SK-N-SH (cell line): ENCODE results near the gene SEC23A. TPM values are rescaled to one million over a fixed set of nuclear protein-coding genes. Genes with fewer than 3 reads are reported as not detected.

ENCODE experiments used
- CTCF ChIA-PET: fragments of 300-600, 350-600 bp; formaldehyde crosslinking; extraction: SDS; loops from one replicate; lab custom pipeline; 2021; lab: Yijun Ruan, JAX
- POLR2A ChIA-PET: fragments of 350-600 bp; sonication (Branson Sonifier 250); formaldehyde crosslinking; extraction: SDS; loops from one replicate; lab custom pipeline; 2020; ENCODE audit warnings: antibody characterized with exemption, inconsistent platforms; lab: Yijun Ruan, JAX
- DNase-seq: peaks from one replicate; pipeline ENCODE4 v3.0.0; 2012
- H2AFZ ChIP-seq: fragments of 200-600 bp; sonication (generic); 2 replicates; pipeline ENCODE4 v1.8.1; 2016; ENCODE audit warnings: antibody characterized with exemption, mild to moderate bottlenecking, low read depth
- H3F3A ChIP-seq: fragments of 200-600 bp; sonication (generic); replicated peaks from 2 replicates; pipeline ENCODE3; 2016; ENCODE audit warnings: antibody characterized with exemption, mild to moderate bottlenecking; ENCODE audit not compliant: insufficient read depth
- H3K27ac ChIP-seq, 2 experiments: fragments of 200-500 bp in 1 of 2; fragments of 200-600 bp in 1 of 2; sonication (Bioruptor generic) in 1 of 2; sonication (generic), shearing (Covaris generic) in 1 of 2; 2 replicates each; pipeline versions ENCODE4 v1.5.1 to v1.6.1; 2014 to 2016; ENCODE audit warnings: low read depth in 2 of 2, inconsistent platforms in 1 of 2, low read length in 1 of 2, mild to moderate bottlenecking in 1 of 2, mixed read lengths in 1 of 2
- H3K27me3 ChIP-seq: fragments of 200-600 bp; sonication (generic), shearing (Covaris generic); 2 replicates; pipeline ENCODE4 v1.6.1; 2016; ENCODE audit warnings: mixed run types; ENCODE audit not compliant: insufficient read depth
- H3K36me3 ChIP-seq, 2 experiments: fragments of 200-500 bp in 1 of 2; fragments of 200-600 bp in 1 of 2; sonication (Bioruptor generic) in 1 of 2; sonication (generic) in 1 of 2; replicated peaks in 1 of 2; 2 replicates each; pipeline versions ENCODE3 to v1.5.1; 2014 to 2016; ENCODE audit warnings: low read length in 1 of 2, mild to moderate bottlenecking in 1 of 2; ENCODE audit not compliant: insufficient read depth in 2 of 2, control insufficient read depth in 1 of 2
- H3K4me1 ChIP-seq, 2 experiments: fragments of 200-500 bp in 1 of 2; fragments of 200-600 bp in 1 of 2; sonication (Bioruptor generic) in 1 of 2; sonication (generic), shearing (Covaris generic) in 1 of 2; 2 replicates each; pipeline versions ENCODE4 v1.5.1 to v1.6.1; 2014 to 2016; ENCODE audit warnings: low read depth in 1 of 2, low read length in 1 of 2, mixed run types in 1 of 2; ENCODE audit not compliant: insufficient read depth in 2 of 2, control insufficient read depth in 1 of 2
- H3K4me2 ChIP-seq: fragments of 200-600 bp; sonication (generic), shearing (Covaris generic); 2 replicates; pipeline ENCODE4 v1.6.1; 2017; ENCODE audit warnings: mixed run types
- H3K4me3 ChIP-seq, 2 experiments: fragments of 200-500 bp in 1 of 2; fragments of 200-600 bp in 1 of 2; sonication (Bioruptor generic) in 1 of 2; sonication (generic), shearing (Covaris generic) in 1 of 2; 2 replicates each; pipeline versions ENCODE4 v1.5.1 to v1.8.1; 2014 to 2016; ENCODE audit warnings: low read depth in 2 of 2, inconsistent platforms in 1 of 2, low read length in 1 of 2, mild to moderate bottlenecking in 1 of 2, mixed read lengths in 1 of 2, moderate library complexity in 1 of 2
- H3K79me2 ChIP-seq: fragments of 200-600 bp; sonication (generic); 2 replicates; pipeline ENCODE4 v1.8.1; 2017; ENCODE audit warnings: mild to moderate bottlenecking; ENCODE audit not compliant: insufficient read depth
- H3K9ac ChIP-seq: fragments of 200-600 bp; sonication (generic); 2 replicates; pipeline ENCODE4 v1.6.1; 2017; ENCODE audit warnings: mixed run types
- H3K9me2 ChIP-seq: fragments of 200-600 bp; sonication (generic); 2 replicates; pipeline ENCODE4 v1.6.1; 2017; ENCODE audit warnings: mixed run types
- H3K9me3 ChIP-seq: fragments of 200-600 bp; sonication (generic); 2 replicates; pipeline ENCODE4 v1.6.1; 2017; ENCODE audit warnings: mixed run types, mild to moderate bottlenecking, moderate library complexity
- H4K20me1 ChIP-seq: fragments of 200-600 bp; sonication (generic); 2 replicates; pipeline ENCODE4 v1.6.1; 2017; ENCODE audit warnings: mild to moderate bottlenecking, mixed run types; ENCODE audit not compliant: insufficient read depth
- CHD2 ChIP-seq: fragments of 150-350 bp; IDR thresholded peaks from 2 replicates; pipeline ENCODE4 v1.6.1; 2018; ENCODE audit warnings: low read length; ENCODE audit not compliant: partially characterized antibody
- EP300 ChIP-seq, 2 experiments: IDR thresholded peaks; 2 replicates each; pipeline versions ENCODE4 v1.4.0 to v1.6.1; 2012; ENCODE audit warnings: borderline replicate concordance in 1 of 2, low read depth in 1 of 2, low read length in 1 of 2
- FOSL2 ChIP-seq: IDR thresholded peaks from 2 replicates; pipeline ENCODE4 v1.4.0; 2012; ENCODE audit warnings: low read depth, mild to moderate bottlenecking, moderate library complexity, borderline replicate concordance
- GABPA ChIP-seq: IDR thresholded peaks from 2 replicates; pipeline ENCODE4 v1.4.0; 2012; ENCODE audit warnings: low read depth, mild to moderate bottlenecking
- GATA2 ChIP-seq: sonication (generic); formaldehyde crosslinking; IDR thresholded peaks from 2 replicates; pipeline ENCODE4 v1.5.0; 2020; ENCODE audit warnings: mild to moderate bottlenecking, missing genetic modification reagents
- JUND ChIP-seq: IDR thresholded peaks from 2 replicates; pipeline ENCODE4 v1.4.0; 2012
- MEF2A ChIP-seq: IDR thresholded peaks from 2 replicates; pipeline ENCODE4 v1.4.0; 2012; ENCODE audit warnings: low read depth, borderline replicate concordance
- MXI1 ChIP-seq: IDR thresholded peaks from 2 replicates; pipeline ENCODE4 v1.6.1; 2012; ENCODE audit warnings: mild to moderate bottlenecking, low read depth, low read length, improper control_type of control experiment
- NFIC ChIP-seq: IDR thresholded peaks from 2 replicates; pipeline ENCODE4 v1.4.0; 2012; ENCODE audit warnings: borderline replicate concordance
- NRF1 ChIP-seq: IDR thresholded peaks from 2 replicates; pipeline ENCODE4 v1.6.1; 2012; ENCODE audit warnings: low read depth, mild to moderate bottlenecking, low read length
- POLR2AphosphoS5 ChIP-seq: IDR thresholded peaks from 2 replicates; pipeline ENCODE4 v1.6.1; 2012; ENCODE audit warnings: low read depth, low read length
- RAD21 ChIP-seq: IDR thresholded peaks from 2 replicates; pipeline ENCODE4 v1.6.1; 2012; ENCODE audit warnings: mild to moderate bottlenecking, low read length
- RCOR1 ChIP-seq: fragments of 150-350 bp; IDR thresholded peaks from 2 replicates; pipeline ENCODE4 v1.6.1; 2017; ENCODE audit warnings: antibody characterized with exemption, low read length
- RFX5 ChIP-seq: IDR thresholded peaks from 2 replicates; pipeline ENCODE4 v1.6.1; 2012; ENCODE audit warnings: mild to moderate bottlenecking, improper control_type of control experiment, low read length
- RXRA ChIP-seq: IDR thresholded peaks from 2 replicates; pipeline ENCODE4 v1.4.0; 2012; ENCODE audit warnings: low read depth, mild to moderate bottlenecking, borderline replicate concordance
- TAF1 ChIP-seq: IDR thresholded peaks from 2 replicates; pipeline ENCODE4 v1.6.1; 2012; ENCODE audit warnings: low read depth, mild to moderate bottlenecking, low read length, moderate library complexity, borderline replicate concordance
- TCF12 ChIP-seq: IDR thresholded peaks from 2 replicates; pipeline ENCODE4 v1.4.0; 2012
- TEAD4 ChIP-seq: IDR thresholded peaks from 2 replicates; pipeline ENCODE4 v1.4.0; 2012; ENCODE audit warnings: mild to moderate bottlenecking, borderline replicate concordance; ENCODE audit not compliant: insufficient read depth
- YY1 ChIP-seq: IDR thresholded peaks from 2 replicates; pipeline ENCODE4 v1.4.0; 2012; ENCODE audit warnings: low read depth, mild to moderate bottlenecking
- WGBS: methylation state at CpG from one replicate; pipeline ENCODE4 v1.1.6; 2017; ENCODE audit warnings: low lambda C conversion rate; 5-methylcytosine and 5-hydroxymethylcytosine counted together
- polyA plus RNA-seq, 3 experiments: library from polyadenylated mRNA; depleted of rRNA; stranded (reverse); fragments of >200 nt; gene quantifications; 2 replicates each; pipeline ENCODE4 v1.2.3, GENCODE V29; 2012
- TF ChIP-seq, protein P1 (sequence below): IDR thresholded peaks from 2 replicates; pipeline ENCODE4; 2012
- TF ChIP-seq, protein P2 (sequence below): fragments of 150-350 bp; IDR thresholded peaks from 2 replicates; pipeline ENCODE4 v1.6.1; 2017; ENCODE audit warnings: antibody characterized with exemption, low read length, low read depth, borderline replicate concordance
- TF ChIP-seq, protein P3 (sequence below): IDR thresholded peaks from 2 replicates; pipeline ENCODE4 v1.4.0; 2012; ENCODE audit warnings: low read depth
- TF ChIP-seq, protein P4 (sequence below): IDR thresholded peaks from 2 replicates; pipeline ENCODE4 v1.4.0; 2012; ENCODE audit warnings: low read depth, borderline replicate concordance
- TF ChIP-seq, protein P5 (sequence below): fragments of 150-350 bp; IDR thresholded peaks from 2 replicates; pipeline ENCODE4 v1.6.1; 2016; ENCODE audit warnings: mild to moderate bottlenecking, low read depth, low read length
- TF ChIP-seq, protein P6 (sequence below): IDR thresholded peaks from 2 replicates; pipeline ENCODE4 v1.6.1; 2012; ENCODE audit warnings: mild to moderate bottlenecking, low read depth, low read length, moderate library complexity

The SEC23A gene
- polyA plus RNA-seq, 1 of the 3 experiments (the other 2 are of a cell fraction): 30.0 TPM

DNA sequence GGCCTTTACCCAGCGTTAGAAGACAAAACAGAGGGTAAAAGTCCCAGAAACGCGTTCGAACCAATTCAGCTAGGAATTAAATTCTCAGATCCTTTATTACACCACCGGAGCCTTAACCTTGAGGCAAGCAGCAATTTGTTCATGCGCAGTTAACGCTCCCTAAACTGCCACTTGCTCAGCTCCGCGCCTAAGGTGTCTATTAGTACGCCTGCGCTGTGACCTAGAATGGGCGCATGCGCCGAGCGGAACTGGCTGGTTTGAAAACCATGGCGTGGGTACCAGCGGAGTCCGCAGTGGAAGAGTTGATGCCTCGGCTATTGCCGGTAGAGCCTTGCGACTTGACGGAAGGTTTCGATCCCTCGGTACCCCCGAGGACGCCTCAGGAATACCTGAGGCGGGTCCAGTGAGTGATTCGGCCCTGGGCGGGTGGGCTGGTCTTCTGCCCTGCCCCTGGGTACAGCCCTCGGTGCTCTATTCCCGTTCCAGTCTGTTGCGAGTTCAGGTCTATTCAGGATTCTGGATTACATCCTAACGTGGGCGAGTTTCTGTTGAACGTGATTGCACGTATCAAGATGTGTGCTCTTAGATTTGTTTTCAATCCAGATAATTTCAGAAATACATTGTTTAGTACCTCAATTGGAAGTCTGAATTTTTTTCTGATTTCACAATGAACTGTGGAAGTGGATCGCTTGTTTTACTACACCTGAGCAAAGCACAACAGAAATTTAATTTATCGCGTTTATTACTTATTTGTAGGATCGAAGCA, 11.2 kb upstream of the SEC23A start, which contains the start of gene GEMIN2:
Gene GEMIN2 (plus strand): TSS at position 251 of the 766 bp plus-strand sequence. CDS start 16 bp downstream, at position 267.
- Histone ChIP-seq H3K36me3 (no peaks in the 10 kb centered on the region), H3K9me3 (no peaks in the 10 kb centered on the region), H3K79me2 (peaks cover 11% of the 10 kb centered on the region; the same call in 1 of the 2 replicates), H3K4me3 (peak within 1 kb of the TSS; percentile 69 to 73), H2AFZ (peak within 1 kb of the TSS; percentile 96), H3K9me2 (no peaks in the 10 kb centered on the region), H3F3A (no peaks in the 10 kb centered on the region), H3K27me3 (no peaks in the 10 kb centered on the region), H3K27ac (peak within 1 kb of the TSS; percentile 40 to 73; a peak in 3 of 4 replicates), H3K4me1 (no peaks in the 10 kb centered on the region; a peak in 2 of 4 replicates), H4K20me1 (no peaks in the 10 kb centered on the region), H3K4me2 (peak within 1 kb of the TSS; percentile 66), H3K9ac (peak within 1 kb of the TSS; percentile 65)
- DNase-seq: peak; percentile 81
- WGBS: under 1% methylated on average over 16 of the region's 40 CpGs
- ChIA-PET CTCF (no interaction called here), POLR2A (interaction anchor here (0.9 to 1.3 kb wide), 3 partner anchors 11 to 61 kb away, joined by 3 to 13 read pairs (median 7); partner anchors contain the start of genes PNN, SEC23A and TRAPPC6B)
- no peak for TF ChIP-seq RFX5
- TF ChIP-seq TEAD4: no peak
- no peak for TF ChIP-seq JUND
- TF ChIP-seq RCOR1: no peak
- TF ChIP-seq NRF1: peak; percentile 82
- no peak for TF ChIP-seq EP300 (IDR thresholded peaks at IDR 0.05; ENCODE audit: borderline replicate concordance in 1 of 2, low read depth in 1 of 2, low read length in 1 of 2)
- no peak for TF ChIP-seq YY1
- TF ChIP-seq, protein P1, sequence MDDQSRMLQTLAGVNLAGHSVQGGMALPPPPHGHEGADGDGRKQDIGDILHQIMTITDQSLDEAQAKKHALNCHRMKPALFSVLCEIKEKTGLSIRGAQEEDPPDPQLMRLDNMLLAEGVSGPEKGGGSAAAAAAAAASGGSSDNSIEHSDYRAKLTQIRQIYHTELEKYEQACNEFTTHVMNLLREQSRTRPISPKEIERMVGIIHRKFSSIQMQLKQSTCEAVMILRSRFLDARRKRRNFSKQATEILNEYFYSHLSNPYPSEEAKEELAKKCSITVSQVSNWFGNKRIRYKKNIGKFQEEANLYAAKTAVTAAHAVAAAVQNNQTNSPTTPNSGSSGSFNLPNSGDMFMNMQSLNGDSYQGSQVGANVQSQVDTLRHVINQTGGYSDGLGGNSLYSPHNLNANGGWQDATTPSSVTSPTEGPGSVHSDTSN: no peak
- TF ChIP-seq RAD21: no peak
- no peak for TF ChIP-seq CHD2
- peak; percentile 76 for TF ChIP-seq POLR2AphosphoS5
- TF ChIP-seq, protein P2, sequence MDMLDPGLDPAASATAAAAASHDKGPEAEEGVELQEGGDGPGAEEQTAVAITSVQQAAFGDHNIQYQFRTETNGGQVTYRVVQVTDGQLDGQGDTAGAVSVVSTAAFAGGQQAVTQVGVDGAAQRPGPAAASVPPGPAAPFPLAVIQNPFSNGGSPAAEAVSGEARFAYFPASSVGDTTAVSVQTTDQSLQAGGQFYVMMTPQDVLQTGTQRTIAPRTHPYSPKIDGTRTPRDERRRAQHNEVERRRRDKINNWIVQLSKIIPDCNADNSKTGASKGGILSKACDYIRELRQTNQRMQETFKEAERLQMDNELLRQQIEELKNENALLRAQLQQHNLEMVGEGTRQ: no peak
- 0 out of 2 replicates have a peak, but pooled peaks have one; percentile 43 for TF ChIP-seq TAF1
- TF ChIP-seq RXRA: no peak
- TF ChIP-seq MXI1: peak; percentile 66
- TF ChIP-seq TCF12: no peak
- TF ChIP-seq MEF2A: no peak
- TF ChIP-seq NFIC: no peak
- TF ChIP-seq, protein P3, sequence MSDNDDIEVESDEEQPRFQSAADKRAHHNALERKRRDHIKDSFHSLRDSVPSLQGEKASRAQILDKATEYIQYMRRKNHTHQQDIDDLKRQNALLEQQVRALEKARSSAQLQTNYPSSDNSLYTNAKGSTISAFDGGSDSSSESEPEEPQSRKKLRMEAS: no peak; the same call in 1 of the 2 replicates
- TF ChIP-seq, protein P4, sequence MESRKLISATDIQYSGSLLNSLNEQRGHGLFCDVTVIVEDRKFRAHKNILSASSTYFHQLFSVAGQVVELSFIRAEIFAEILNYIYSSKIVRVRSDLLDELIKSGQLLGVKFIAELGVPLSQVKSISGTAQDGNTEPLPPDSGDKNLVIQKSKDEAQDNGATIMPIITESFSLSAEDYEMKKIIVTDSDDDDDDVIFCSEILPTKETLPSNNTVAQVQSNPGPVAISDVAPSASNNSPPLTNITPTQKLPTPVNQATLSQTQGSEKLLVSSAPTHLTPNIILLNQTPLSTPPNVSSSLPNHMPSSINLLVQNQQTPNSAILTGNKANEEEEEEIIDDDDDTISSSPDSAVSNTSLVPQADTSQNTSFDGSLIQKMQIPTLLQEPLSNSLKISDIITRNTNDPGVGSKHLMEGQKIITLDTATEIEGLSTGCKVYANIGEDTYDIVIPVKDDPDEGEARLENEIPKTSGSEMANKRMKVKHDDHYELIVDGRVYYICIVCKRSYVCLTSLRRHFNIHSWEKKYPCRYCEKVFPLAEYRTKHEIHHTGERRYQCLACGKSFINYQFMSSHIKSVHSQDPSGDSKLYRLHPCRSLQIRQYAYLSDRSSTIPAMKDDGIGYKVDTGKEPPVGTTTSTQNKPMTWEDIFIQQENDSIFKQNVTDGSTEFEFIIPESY: no peak
- no peak for TF ChIP-seq FOSL2
- TF ChIP-seq GATA2 (CRISPR knock-in tag): no peak
- TF ChIP-seq GABPA: no peak
- TF ChIP-seq, protein P5, sequence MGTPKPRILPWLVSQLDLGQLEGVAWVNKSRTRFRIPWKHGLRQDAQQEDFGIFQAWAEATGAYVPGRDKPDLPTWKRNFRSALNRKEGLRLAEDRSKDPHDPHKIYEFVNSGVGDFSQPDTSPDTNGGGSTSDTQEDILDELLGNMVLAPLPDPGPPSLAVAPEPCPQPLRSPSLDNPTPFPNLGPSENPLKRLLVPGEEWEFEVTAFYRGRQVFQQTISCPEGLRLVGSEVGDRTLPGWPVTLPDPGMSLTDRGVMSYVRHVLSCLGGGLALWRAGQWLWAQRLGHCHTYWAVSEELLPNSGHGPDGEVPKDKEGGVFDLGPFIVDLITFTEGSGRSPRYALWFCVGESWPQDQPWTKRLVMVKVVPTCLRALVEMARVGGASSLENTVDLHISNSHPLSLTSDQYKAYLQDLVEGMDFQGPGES: no peak
- TF ChIP-seq, protein P6, sequence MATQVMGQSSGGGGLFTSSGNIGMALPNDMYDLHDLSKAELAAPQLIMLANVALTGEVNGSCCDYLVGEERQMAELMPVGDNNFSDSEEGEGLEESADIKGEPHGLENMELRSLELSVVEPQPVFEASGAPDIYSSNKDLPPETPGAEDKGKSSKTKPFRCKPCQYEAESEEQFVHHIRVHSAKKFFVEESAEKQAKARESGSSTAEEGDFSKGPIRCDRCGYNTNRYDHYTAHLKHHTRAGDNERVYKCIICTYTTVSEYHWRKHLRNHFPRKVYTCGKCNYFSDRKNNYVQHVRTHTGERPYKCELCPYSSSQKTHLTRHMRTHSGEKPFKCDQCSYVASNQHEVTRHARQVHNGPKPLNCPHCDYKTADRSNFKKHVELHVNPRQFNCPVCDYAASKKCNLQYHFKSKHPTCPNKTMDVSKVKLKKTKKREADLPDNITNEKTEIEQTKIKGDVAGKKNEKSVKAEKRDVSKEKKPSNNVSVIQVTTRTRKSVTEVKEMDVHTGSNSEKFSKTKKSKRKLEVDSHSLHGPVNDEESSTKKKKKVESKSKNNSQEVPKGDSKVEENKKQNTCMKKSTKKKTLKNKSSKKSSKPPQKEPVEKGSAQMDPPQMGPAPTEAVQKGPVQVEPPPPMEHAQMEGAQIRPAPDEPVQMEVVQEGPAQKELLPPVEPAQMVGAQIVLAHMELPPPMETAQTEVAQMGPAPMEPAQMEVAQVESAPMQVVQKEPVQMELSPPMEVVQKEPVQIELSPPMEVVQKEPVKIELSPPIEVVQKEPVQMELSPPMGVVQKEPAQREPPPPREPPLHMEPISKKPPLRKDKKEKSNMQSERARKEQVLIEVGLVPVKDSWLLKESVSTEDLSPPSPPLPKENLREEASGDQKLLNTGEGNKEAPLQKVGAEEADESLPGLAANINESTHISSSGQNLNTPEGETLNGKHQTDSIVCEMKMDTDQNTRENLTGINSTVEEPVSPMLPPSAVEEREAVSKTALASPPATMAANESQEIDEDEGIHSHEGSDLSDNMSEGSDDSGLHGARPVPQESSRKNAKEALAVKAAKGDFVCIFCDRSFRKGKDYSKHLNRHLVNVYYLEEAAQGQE: no peak
